Adipose tissue (tissue), 3 donors: ENCODE results near the gene LRRFIP1. TPM values are rescaled to one million over a fixed set of nuclear protein-coding genes. Genes with fewer than 3 reads are reported as not detected.
"Not testable (repeated sequence)": the region's sequence is repeated elsewhere in the genome, so short reads cannot be mapped to it uniquely, and the experiment has no call there.

Experiments used
- H3K27ac ChIP-seq: one replicate; pipeline ENCODE4 v1.5.1; 2013; ENCODE audit warnings: low read depth, low read length
- WGBS, 3 donors: extraction: QIAGEN DNeasy Blood & Tissue Kit; methylation state at CpG; one replicate each; pipeline ENCODE4 v1.1.7; 2013; 5-methylcytosine and 5-hydroxymethylcytosine counted together
- polyA plus RNA-seq, 3 donors: library from polyadenylated mRNA; stranded (reverse); fragments of 200-250 nt; gene quantifications; one replicate each; pipeline ENCODE4 v1.2.3, GENCODE V29; 2013
- donor health status: healthy with polysubstance abuse.
- donor health status: Bipolar disorder and iron deficiency.
- donor health status: healthy.

The LRRFIP1 gene
- polyA plus RNA-seq, 3 donors, result 17.8 to 54.7 (median 51.5) TPM

DNA sequence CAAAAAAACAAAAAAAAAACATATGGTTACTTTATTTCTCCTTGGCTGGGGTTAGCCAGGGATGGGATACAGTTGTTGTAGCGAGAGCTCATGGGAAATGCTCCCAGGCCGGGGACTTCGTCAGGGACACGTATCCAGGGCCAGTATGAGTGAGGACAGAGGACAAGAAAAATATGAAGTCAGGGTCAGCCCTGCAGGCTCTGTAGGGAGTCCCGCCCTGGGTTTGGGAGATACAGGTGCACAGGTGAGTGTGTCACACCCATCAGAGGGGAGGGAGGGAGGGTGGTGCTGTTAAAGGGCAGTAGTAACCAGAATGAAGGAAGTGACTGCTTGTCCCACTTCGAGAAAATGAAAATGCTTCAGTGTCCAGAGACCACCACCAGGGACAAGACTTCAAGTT, 115.6 kb downstream of the LRRFIP1 start:
- WGBS, 3 donors, result 81 to 89% (median 82%) methylated on average over 6 of the region's 6 CpGs
- H3K27ac ChIP-seq, result no peak overlapping the region

DNA sequence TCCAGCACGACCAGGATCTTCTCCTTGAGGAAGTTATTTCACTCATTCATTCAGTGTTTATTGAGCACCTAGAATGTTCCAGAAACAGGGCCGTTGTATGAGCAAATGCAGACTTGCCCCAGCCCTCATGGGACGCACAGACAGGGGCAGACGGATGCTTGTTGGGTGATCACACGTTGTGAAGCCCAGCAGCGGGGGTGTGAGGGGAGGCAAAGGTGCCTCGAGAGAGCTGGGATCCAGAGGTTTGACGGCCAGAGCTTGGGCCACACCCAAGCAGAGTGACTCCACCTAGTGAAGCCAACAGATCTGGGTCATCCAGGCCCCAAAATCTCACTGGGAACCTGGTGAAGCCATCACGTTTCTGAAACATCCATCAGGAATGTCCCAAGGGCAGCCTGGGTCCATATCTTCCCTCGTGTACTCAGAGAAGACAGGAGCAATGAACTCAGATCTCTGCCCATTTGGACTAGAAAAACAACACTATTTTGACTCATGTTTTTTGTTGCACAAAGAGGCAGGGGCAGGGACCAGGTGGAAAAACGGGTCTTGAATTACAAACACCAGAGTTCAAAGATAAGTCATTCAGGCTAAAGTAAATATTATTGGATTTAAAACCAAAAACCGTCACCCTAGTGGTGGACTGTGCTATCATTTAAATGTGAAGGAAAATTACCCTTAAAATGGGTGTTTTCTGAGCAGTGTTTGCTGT, 116.3 kb downstream of the LRRFIP1 start:
- H3K27ac ChIP-seq, result no peak overlapping the region
- WGBS, 3 donors, result 62 to 64% (median 63%) methylated on average over 12 of the region's 12 CpGs

DNA sequence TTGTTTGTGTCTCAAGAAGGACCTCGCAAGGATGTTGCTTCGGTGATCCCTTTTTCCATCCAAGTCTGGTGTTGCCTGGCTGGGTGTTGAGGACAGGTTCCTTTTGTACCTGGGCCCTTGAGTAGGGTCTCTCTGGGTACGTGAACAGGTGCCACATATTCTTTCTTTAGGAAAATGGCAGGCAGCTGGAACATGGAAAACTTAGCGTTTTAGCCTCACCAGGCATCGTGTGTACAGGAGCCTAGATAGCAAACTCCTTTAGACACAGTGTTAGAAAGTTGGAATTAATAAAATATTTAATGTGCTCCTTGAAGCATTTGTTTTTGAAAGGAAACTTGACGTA, 116.9 kb downstream of the LRRFIP1 start:
- 84 to 89% (median 87%) methylated on average over 6 of the region's 6 CpGs for WGBS, 3 donors

DNA sequence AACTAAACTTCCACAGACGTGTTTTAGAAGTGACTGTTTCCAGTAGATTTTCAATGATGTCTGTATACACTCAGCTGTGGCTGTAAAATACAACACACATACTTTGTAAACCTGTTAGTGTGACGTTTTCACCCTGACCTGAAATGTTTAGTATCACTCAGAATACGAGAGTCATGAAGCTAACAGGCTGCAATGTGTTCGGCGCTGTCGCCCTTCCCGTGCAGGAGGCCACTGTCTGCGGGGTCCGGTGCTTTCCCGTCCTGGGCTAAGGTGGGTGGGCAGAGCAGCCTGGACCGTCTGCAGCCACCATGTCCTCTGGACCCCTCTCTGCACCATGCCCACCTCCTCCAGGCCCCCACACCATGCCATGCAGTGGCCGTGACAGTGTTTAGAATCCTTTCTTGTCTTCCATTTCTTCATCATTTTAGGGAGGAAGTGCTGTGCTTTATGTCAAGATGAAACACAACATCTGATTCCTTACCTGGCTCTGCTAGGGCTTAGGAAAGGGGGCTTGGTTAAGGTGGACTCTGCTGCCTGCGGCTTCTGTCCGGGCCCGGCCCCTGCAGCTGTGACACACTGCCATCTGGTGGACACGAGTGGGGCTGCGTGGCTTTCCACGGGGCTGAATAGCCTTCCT, 117.3 kb downstream of the LRRFIP1 start:
- H3K27ac ChIP-seq, result no peak overlapping the region
- WGBS, 3 donors, result 40 to 47% (median 45%) methylated on average over 18 of the region's 18 CpGs

More for the DNA sequence above, 116.9 kb downstream of the LRRFIP1 start:
- no peak overlapping the region for H3K27ac ChIP-seq

DNA sequence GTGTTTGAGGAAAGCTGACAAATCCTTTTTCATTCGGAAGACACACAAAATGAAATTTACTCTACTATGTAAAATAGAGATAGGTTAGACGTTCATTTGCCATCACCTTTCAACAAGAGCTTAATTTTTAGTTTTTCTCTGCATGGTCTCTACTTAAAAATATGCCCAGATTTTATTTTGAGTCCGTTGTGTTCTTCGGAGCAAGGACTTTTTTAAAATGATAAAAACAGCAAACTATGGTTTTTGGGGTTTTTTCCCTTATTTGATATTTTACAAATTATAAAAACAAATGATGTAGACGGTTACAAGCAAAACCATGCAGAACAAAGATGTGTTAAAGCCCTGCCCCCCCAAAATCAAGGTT, 117.8 kb downstream of the LRRFIP1 start:
- 52 to 55% (median 55%) methylated on average over 5 of the region's 5 CpGs for WGBS, 3 donors
- no peak overlapping the region for H3K27ac ChIP-seq

GRCh38 chr2:237746302-237747080, 119.1 kb downstream of the LRRFIP1 start:
- 88 to 93% (median 92%) methylated on average over 15 of the region's 15 CpGs for WGBS, 3 donors
- no peak overlapping the region for H3K27ac ChIP-seq

GRCh38 chr2:237747189-237747588, 119.8 kb downstream of the LRRFIP1 start:
- WGBS, 3 donors, result 91 to 94% (median 92%) methylated on average over 9 of the region's 9 CpGs
- no peak overlapping the region for H3K27ac ChIP-seq

DNA sequence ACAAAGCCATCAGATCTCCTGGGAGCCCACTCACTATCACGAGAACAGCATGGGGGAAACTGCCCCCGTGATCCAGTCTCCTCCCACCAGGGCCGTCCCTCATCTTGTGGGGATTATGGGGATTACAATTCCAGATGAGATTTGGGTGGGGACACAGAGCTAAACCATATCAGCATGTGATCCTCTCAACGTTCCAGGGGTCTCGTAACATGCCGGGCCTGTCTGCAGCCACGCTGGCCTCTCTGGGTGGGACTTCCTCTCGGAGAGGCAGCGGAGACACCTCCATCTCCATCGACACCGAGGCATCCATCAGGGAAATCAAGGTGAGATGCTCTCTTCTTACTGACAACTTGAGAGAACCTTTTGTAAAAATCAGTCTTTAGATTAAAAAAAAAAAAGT, 121.6 kb downstream of the LRRFIP1 start:
- 93 to 95% (median 95%) methylated on average over 11 of the region's 11 CpGs for WGBS, 3 donors

DNA sequence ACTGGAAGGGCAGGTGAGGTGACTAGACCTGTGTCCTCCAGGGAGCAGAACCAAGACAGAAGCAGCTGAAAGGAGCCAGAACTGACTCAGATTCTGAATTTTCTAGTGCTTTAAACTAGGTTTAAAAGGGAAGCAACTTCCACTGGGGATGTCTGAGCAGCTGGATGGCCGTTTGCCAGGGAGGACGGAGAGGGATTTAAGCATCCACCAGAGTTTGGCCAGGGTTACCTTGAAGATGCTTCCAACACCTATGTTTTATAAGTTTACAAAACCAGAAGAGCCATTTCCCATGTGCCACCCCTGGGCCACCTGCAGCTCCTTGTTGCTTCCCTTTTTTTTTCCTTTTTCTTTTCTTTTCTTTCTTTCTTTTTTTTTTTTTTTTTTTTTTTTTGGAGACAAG, 122.6 kb downstream of the LRRFIP1 start:
- WGBS, 3 donors, result 70 to 88% (median 74%) methylated on average over 2 of the region's 2 CpGs
- H3K27ac ChIP-seq, result no peak overlapping the region

More for the DNA sequence above, 121.6 kb downstream of the LRRFIP1 start:
- no peak overlapping the region for H3K27ac ChIP-seq

DNA sequence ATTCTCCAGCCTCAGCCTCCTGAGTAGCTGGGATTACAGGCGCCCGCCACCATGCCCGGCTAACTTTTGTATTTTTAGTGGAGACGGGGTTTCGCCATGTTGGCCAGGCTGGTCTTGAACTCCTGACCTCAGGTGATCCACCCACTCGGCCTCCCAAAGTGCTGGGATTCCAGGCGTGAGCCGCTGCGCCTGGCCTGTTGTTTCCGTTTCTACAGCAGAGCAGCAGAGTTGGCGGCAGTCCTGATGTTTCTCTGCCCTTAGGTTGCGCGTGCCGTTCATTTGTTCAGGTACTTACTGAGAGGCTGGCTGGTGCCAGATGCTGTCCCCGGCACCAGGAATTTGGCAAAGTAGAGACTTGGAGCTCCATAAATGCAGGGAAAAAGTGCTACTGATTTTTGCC, 123.1 kb downstream of the LRRFIP1 start:
- 94 to 96% (median 95%) methylated on average over 15 of the region's 15 CpGs for WGBS, 3 donors

DNA sequence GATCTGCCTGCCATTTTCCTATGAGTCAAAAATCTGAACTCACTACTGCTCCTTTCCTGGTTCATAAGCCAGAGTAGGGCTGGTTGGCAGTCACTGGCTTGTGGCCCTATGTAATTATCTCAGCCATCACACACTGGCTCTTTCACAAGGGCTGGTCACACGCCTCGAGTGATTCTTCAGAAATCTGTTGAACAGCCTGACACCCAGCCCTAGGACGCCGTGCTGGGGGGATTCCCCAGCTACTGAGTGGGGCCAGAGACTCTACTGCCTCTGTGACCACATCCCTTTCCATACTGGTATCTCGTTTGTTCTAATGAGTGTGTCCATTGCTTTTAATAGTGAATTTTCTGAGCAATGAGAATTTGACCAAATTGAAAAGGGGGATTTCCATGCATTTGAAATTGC, 125.4 kb downstream of the LRRFIP1 start:
- no peak overlapping the region for H3K27ac ChIP-seq
- WGBS, 3 donors, result 54 to 80% (median 54%) methylated on average over 5 of the region's 5 CpGs

More for the DNA sequence above, 123.1 kb downstream of the LRRFIP1 start:
- not testable (repeated sequence) for H3K27ac ChIP-seq

GRCh38 chr2:237754182-237754581, 126.8 kb downstream of the LRRFIP1 start:
- no peak overlapping the region for H3K27ac ChIP-seq
- 78 to 85% (median 82%) methylated on average over 3 of the region's 3 CpGs for WGBS, 3 donors

GRCh38 chr2:237754626-237755248, 127.3 kb downstream of the LRRFIP1 start:
- no peak overlapping the region for H3K27ac ChIP-seq
- 87 to 88% (median 87%) methylated on average over 12 of the region's 12 CpGs for WGBS, 3 donors

- 91 to 94% (median 92%) methylated on average over 10 of the region's 10 CpGs for WGBS, 3 donors
- no peak overlapping the region for H3K27ac ChIP-seq
These were observed 130.2 kb downstream of the LRRFIP1 start for GRCh38 chr2:237757616-237758015.

DNA sequence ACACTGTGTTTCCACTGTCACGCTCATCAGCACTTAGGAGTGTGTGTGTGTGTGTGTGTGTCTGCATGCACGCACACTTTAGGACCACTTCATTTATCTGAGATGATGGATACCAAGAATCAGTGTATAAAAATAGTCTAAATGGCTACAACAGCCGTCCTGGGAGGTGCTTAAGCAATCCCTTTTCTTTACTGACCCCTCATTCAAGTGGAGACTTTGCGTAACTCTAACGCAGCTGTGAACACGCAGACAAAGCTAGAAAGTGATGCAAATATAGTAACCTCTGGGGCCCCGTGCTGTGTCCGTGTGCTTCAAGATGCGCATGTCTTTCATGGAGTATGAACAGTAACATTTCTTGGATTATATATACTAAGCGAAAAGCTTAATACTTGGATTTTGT, 130.8 kb downstream of the LRRFIP1 start:
- H3K27ac ChIP-seq, result no peak overlapping the region
- WGBS, 3 donors, result 83 to 96% (median 87%) methylated on average over 10 of the region's 10 CpGs

- no peak overlapping the region for H3K27ac ChIP-seq
- WGBS, 3 donors, result 89 to 94% (median 93%) methylated on average over 10 of the region's 10 CpGs
These were observed 131.8 kb downstream of the LRRFIP1 start for GRCh38 chr2:237759176-237759575.

DNA sequence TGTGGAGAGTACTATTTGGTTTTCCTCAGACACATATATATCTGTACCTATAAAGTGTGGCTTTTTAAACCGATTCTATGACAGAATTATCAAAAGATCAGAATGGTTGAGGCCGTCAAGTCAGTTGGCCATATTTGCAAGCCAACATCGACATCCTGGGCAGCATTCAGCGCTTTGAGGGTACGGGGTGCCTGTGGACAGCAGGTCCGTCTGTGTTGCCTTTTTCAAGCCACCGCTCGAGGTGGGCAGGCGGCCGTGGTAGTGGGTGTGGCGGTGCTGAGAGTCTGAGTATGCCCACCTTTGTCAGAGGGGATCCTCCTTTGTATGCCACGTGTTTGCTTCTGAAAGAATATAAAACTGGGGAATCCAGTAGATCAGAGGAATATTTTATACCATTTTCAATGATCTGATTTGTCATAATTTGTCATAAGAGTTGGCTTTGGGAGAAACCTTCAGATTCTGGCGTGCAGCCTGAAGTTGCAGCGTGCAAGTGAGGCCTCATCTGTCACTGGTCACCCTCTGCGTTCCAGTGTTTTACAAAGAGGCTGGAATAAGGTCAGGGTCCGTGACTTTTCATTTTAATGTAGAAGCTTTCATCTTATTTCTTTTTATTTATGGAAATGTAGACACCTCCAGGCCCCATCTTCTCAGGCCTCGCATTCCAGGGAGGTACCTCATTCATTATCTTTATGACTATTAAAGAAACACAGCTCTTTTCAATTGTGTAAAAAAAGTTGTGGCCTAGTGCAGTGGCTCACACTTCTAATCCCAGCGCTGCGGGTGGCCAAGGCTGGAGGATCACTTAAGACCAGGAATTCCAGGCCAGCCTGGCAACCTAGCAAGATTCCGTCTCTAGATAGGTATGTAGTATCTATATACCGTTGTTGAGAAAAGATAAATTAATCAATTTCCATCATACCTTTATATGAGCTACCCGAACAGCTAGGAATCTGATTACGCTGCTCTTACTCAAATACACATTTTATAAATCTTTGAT, 133.4 kb downstream of the LRRFIP1 start:
- 86 to 96% (median 95%) methylated on average over 23 of the region's 23 CpGs for WGBS, 3 donors
- no peak overlapping the region for H3K27ac ChIP-seq
